ENCODE results near the gene CACTIN. TPM values are rescaled to one million over a fixed set of nuclear protein-coding genes. Genes with fewer than 3 reads are reported as not detected.
A peak's percentile ranks its signal among the peaks of the same experiment; 100 is the strongest.

CACTIN gene
- polyA plus RNA-seq, 1 of the 3 experiments (the other 2 are of a cell fraction), result 36.4 TPM

DNA sequence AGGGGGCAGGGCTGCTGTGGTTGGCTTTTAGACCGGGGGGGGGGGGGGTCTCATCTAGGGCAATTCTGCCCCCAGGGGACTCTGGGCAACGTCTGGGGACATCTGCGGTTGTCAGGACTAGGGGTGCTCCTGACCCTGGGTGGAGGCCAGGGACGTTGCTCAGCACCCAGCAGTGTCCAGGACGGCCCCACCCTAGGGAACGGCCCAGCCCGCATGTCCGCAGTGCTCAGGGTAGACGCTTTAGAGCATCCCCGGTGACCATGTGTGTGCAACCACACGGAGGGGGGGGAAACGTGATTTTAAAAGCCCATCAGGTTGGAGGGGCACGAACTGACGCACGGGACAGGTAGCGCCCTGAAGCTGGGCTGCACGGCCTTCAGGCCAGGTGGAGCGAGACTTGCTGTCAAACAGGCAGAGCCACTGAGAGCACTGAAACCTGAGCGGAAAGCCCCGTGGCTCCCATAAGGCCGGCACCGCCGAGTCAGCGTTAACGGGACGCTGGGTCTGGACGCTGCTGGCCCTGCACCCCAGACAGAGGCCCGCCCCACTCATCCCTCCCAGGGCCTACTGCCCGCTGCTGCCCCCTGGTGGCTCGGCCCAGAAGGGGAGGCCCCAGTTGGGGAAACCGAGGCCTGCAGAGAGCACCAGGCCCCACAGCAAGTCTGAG lies 8.3 kb downstream of the CACTIN start:
- no peaks in the 10 kb centered on the region for H3K9me2 ChIP-seq
- CTCF ChIA-PET, result interaction anchor here (0.7 to 5.8 kb wide), 12 partner anchors 9 to 314 kb away, joined by 3 to 49 read pairs (median 6); partner anchors contain the start of genes GIPC3, MFSD12 and TJP3

More for the DNA sequence above, 8.3 kb downstream of the CACTIN start:
- Histone ChIP-seq H3K4me2 (no peak overlapping the region), H3K79me2 (ENCODE audit: insufficient read depth) (peaks cover 8% of the 10 kb centered on the region; the same call in 1 of the 2 replicates), H3K27ac (ENCODE audit: low read depth in 2 of 2, low read length in 1 of 2) (no peak overlapping the region), H2AFZ (ENCODE audit: low read depth) (no peak overlapping the region), H3K4me3 (ENCODE audit: low read depth in 2 of 2, low read length in 1 of 2) (no peak overlapping the region; a peak in 1 of 4 replicates), H3K4me1 (ENCODE audit: control insufficient read depth in 1 of 2, insufficient read depth in 2 of 2, low read depth in 1 of 2, low read length in 1 of 2) (peaks cover 0 to 3% of the 10 kb centered on the region in 2 experiments; a peak in 1 of 4 replicates), H3F3A (replicated peaks; ENCODE audit: insufficient read depth) (no peaks in the 10 kb centered on the region), H4K20me1 (ENCODE audit: insufficient read depth) (no peaks in the 10 kb centered on the region), H3K36me3 (replicated peaks in 1 of 2; ENCODE audit: control insufficient read depth in 1 of 2, insufficient read depth in 2 of 2, low read length in 1 of 2) (peaks cover 0 to 23% of the 10 kb centered on the region in 2 experiments), H3K27me3 (ENCODE audit: insufficient read depth) (no peaks in the 10 kb centered on the region), H3K9ac (no peak overlapping the region), H3K9me3 (no peaks in the 10 kb centered on the region)
- peak; percentile 98 for DNase-seq
- POLR2A ChIA-PET, result no interaction called here
- no peak for TF ChIP-seq TEAD4 (IDR thresholded peaks at IDR 0.05; ENCODE audit: borderline replicate concordance, insufficient read depth)
- TF ChIP-seq GATA2 (CRISPR knock-in tag; IDR thresholded peaks at IDR 0.05), result no peak
- no peak for TF ChIP-seq SIN3A (IDR thresholded peaks at IDR 0.05; ENCODE audit: borderline replicate concordance, low read depth, low read length)
- peak; percentile 70 for TF ChIP-seq RAD21 (IDR thresholded peaks at IDR 0.05; ENCODE audit: low read length)
- TF ChIP-seq FOSL2 (IDR thresholded peaks at IDR 0.05; ENCODE audit: borderline replicate concordance, low read depth), result no peak
- TF ChIP-seq MEF2A (IDR thresholded peaks at IDR 0.05; ENCODE audit: borderline replicate concordance, low read depth), result no peak
- TF ChIP-seq, protein P1, sequence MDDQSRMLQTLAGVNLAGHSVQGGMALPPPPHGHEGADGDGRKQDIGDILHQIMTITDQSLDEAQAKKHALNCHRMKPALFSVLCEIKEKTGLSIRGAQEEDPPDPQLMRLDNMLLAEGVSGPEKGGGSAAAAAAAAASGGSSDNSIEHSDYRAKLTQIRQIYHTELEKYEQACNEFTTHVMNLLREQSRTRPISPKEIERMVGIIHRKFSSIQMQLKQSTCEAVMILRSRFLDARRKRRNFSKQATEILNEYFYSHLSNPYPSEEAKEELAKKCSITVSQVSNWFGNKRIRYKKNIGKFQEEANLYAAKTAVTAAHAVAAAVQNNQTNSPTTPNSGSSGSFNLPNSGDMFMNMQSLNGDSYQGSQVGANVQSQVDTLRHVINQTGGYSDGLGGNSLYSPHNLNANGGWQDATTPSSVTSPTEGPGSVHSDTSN (IDR thresholded peaks at IDR 0.05), result no peak
- TF ChIP-seq, protein P2, sequence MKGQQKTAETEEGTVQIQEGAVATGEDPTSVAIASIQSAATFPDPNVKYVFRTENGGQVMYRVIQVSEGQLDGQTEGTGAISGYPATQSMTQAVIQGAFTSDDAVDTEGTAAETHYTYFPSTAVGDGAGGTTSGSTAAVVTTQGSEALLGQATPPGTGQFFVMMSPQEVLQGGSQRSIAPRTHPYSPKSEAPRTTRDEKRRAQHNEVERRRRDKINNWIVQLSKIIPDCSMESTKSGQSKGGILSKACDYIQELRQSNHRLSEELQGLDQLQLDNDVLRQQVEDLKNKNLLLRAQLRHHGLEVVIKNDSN (IDR thresholded peaks at IDR 0.05; ENCODE audit: borderline replicate concordance, low read depth), result no peak
- TF ChIP-seq ELF1 (IDR thresholded peaks at IDR 0.05), result no peak
- TF ChIP-seq YY1 (IDR thresholded peaks at IDR 0.05; ENCODE audit: low read depth), result no peak
- TF ChIP-seq, protein P3, sequence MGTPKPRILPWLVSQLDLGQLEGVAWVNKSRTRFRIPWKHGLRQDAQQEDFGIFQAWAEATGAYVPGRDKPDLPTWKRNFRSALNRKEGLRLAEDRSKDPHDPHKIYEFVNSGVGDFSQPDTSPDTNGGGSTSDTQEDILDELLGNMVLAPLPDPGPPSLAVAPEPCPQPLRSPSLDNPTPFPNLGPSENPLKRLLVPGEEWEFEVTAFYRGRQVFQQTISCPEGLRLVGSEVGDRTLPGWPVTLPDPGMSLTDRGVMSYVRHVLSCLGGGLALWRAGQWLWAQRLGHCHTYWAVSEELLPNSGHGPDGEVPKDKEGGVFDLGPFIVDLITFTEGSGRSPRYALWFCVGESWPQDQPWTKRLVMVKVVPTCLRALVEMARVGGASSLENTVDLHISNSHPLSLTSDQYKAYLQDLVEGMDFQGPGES (IDR thresholded peaks at IDR 0.05; ENCODE audit: low read depth, low read length), result no peak
- TF ChIP-seq SMC3 (IDR thresholded peaks at IDR 0.05; ENCODE audit: low read depth, low read length), result peak; percentile 79
- no peak for TF ChIP-seq NFIC (IDR thresholded peaks at IDR 0.05; ENCODE audit: borderline replicate concordance)
- TF ChIP-seq, protein P4, sequence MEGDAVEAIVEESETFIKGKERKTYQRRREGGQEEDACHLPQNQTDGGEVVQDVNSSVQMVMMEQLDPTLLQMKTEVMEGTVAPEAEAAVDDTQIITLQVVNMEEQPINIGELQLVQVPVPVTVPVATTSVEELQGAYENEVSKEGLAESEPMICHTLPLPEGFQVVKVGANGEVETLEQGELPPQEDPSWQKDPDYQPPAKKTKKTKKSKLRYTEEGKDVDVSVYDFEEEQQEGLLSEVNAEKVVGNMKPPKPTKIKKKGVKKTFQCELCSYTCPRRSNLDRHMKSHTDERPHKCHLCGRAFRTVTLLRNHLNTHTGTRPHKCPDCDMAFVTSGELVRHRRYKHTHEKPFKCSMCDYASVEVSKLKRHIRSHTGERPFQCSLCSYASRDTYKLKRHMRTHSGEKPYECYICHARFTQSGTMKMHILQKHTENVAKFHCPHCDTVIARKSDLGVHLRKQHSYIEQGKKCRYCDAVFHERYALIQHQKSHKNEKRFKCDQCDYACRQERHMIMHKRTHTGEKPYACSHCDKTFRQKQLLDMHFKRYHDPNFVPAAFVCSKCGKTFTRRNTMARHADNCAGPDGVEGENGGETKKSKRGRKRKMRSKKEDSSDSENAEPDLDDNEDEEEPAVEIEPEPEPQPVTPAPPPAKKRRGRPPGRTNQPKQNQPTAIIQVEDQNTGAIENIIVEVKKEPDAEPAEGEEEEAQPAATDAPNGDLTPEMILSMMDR (IDR thresholded peaks at IDR 0.05), result peak; percentile 88
- no peak for TF ChIP-seq RFX5 (IDR thresholded peaks at IDR 0.05; ENCODE audit: low read length)
- 81% methylated on average over 11 of the region's 31 CpGs for WGBS (ENCODE audit: low lambda C conversion rate)
